ENCODE measurements around the gene LRMDA. TPM values are rescaled to one million over a fixed set of nuclear protein-coding genes. Genes with fewer than 3 reads are reported as not detected.
"Not testable (repeated sequence)": the region's sequence is repeated elsewhere in the genome, so short reads cannot be mapped to it uniquely, and the experiment has no call there.

LRMDA gene
- total RNA-seq, 1 donor from 2014 or later, result 2.1 TPM

DNA sequence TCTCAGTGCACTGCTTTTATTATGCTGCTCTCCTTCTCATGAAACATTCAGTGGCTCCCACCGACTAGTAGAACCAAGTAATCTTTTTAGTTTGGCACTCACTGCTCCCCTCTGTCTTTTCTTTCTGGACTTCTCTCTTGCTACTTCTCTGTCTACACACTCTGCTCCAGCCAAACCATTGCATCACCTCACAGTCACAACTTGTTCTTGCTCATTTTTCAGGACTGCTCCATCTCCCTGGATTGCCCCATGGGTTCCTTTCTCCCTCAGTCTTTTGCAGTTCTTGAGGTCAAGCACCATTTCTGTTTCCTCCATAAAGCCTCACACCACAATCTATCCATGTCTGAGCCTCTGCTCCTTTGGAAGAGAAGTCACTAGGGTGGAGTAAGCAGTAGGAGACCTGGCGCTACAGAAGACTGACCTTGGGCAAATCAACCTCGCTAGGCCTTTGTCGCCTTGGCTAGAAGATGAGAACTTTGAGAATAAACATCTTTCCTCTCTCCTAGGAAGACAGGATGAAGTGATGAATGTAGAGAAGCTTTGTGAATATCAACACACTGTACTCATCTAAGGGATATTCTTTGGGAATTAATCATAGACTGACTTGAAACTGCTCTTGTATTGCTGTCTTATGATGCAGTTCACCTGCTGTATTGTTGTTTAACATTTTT is 186.2 kb downstream of the LRMDA start:
- H3K9me3 Mint-ChIP-seq (ENCODE audit: unreplicated experiment), result no peaks in the 10 kb centered on the region
- no peak for DNase-seq
- no peak overlapping the region for H3K4me3 Mint-ChIP-seq (ENCODE audit: unreplicated experiment)
- no peaks in the 10 kb centered on the region for H3K36me3 Mint-ChIP-seq (ENCODE audit: unreplicated experiment)
- H3K27ac Mint-ChIP-seq (ENCODE audit: unreplicated experiment), result no peak overlapping the region
- peaks cover 4% of the 10 kb centered on the region for H3K4me1 Mint-ChIP-seq (ENCODE audit: low read depth, unreplicated experiment)
- H3K27me3 Mint-ChIP-seq (ENCODE audit: unreplicated experiment), result no peaks in the 10 kb centered on the region
- TF ChIP-seq CTCF (IDR thresholded peaks at IDR 0.05; ENCODE audit: partially characterized antibody, unreplicated experiment), result no peak

DNA sequence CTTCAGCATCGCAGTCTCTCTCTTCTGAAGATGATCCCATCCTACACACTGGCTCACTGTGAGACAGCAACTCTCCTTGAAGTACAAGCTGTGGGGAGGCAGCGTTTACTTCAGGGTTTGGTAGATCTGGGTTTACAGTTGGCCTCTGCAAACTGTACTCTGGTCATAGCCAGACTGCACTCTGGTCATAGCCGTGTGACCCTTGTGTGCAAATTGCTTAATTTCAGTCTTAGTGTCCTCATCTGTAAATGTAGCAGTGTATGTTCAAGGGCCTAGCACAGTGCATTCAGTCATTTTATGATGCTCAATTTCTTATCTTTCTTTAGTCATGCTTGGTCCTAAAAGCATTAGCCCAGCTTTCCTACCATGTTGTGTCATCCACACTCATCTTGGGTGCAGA is 188.2 kb downstream of the LRMDA start:
- Mint-ChIP-seq H3K4me3 (ENCODE audit: unreplicated experiment) (no peak overlapping the region), H3K27me3 (ENCODE audit: unreplicated experiment) (peaks cover 2% of the 10 kb centered on the region), H3K9me3 (ENCODE audit: unreplicated experiment) (no peaks in the 10 kb centered on the region), H3K27ac (ENCODE audit: unreplicated experiment) (no peak overlapping the region), H3K4me1 (ENCODE audit: low read depth, unreplicated experiment) (no peaks in the 10 kb centered on the region), H3K36me3 (ENCODE audit: unreplicated experiment) (no peaks in the 10 kb centered on the region)
- no peak for TF ChIP-seq CTCF (IDR thresholded peaks at IDR 0.05; ENCODE audit: partially characterized antibody, unreplicated experiment)
- DNase-seq, result no peak

DNA sequence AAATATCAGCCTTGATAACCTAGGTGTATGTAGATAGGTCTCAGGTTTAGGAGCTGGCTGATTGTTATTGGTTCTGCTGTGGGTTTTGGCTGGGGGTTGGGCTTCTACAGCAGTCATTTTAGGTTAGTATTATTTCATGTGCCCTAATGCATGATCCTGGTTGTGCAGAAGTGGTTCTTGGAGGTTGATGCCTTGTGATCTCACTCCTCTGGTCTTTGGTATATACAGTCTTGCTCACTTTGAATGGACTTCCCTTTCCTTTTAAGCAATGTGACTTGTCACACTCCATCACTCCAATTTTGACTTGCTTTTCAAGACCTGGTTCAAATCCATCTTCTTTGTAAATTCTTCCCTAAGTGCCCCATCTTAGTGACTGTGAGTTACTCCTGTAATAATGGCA is 188.9 kb downstream of the LRMDA start:
- Mint-ChIP-seq H3K36me3 (ENCODE audit: unreplicated experiment) (no peaks in the 10 kb centered on the region), H3K27ac (ENCODE audit: unreplicated experiment) (no peak overlapping the region), H3K9me3 (ENCODE audit: unreplicated experiment) (no peaks in the 10 kb centered on the region), H3K4me3 (ENCODE audit: unreplicated experiment) (no peak overlapping the region), H3K4me1 (ENCODE audit: low read depth, unreplicated experiment) (no peaks in the 10 kb centered on the region), H3K27me3 (ENCODE audit: unreplicated experiment) (peaks cover 2% of the 10 kb centered on the region)
- DNase-seq, result no peak
- no peak for TF ChIP-seq CTCF (IDR thresholded peaks at IDR 0.05; ENCODE audit: partially characterized antibody, unreplicated experiment)

DNA sequence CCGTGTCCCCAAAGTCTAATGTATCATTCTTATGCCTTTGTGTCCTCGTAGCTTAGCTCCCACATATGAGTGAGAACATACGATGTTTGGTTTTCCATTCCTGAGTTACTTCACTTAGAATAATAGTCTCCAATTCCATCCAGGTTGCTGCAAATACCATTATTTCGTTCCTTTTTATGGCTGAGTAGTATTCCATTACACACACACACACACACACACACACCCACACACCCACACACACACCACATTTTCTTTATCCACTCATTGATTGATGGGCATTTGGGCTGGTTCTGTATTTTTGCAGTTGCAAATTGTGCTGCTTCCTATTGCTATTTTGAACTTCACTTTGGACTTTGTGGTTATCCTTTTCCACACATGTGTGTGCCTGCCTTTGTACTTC is 189.6 kb downstream of the LRMDA start:
- not testable (repeated sequence) for H3K9me3 Mint-ChIP-seq (ENCODE audit: unreplicated experiment); H3K27ac Mint-ChIP-seq (ENCODE audit: unreplicated experiment); H3K27me3 Mint-ChIP-seq (ENCODE audit: unreplicated experiment); H3K36me3 Mint-ChIP-seq (ENCODE audit: unreplicated experiment); DNase-seq; H3K4me3 Mint-ChIP-seq (ENCODE audit: unreplicated experiment); H3K4me1 Mint-ChIP-seq (ENCODE audit: low read depth, unreplicated experiment)

DNA sequence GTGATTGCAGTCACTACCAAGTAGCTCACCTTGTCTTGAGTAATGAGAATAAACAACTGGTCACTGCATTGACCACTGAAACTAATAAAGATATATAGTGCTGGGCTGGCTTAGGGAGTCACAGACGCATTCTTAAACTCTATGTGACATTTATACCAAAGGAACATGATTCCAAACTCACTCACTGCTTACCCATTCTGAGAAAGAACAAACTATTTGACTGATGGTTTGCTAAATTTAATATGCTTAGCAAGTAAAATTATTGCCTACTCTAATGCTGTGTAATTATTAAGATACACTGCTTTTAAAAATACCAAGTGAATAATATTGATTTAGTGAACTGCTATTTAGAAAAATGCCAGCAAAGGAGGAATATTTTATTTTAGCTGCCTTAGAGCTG is 191.1 kb downstream of the LRMDA start:
- no peak overlapping the region for H3K27ac Mint-ChIP-seq (ENCODE audit: unreplicated experiment)
- no peaks in the 10 kb centered on the region for H3K36me3 Mint-ChIP-seq (ENCODE audit: unreplicated experiment)
- H3K9me3 Mint-ChIP-seq (ENCODE audit: unreplicated experiment), result no peaks in the 10 kb centered on the region
- TF ChIP-seq CTCF (IDR thresholded peaks at IDR 0.05; ENCODE audit: partially characterized antibody, unreplicated experiment), result no peak
- H3K4me1 Mint-ChIP-seq (ENCODE audit: low read depth, unreplicated experiment), result peaks cover 11% of the 10 kb centered on the region
- H3K4me3 Mint-ChIP-seq (ENCODE audit: unreplicated experiment), result no peak overlapping the region
- DNase-seq, result no peak
- H3K27me3 Mint-ChIP-seq (ENCODE audit: unreplicated experiment), result peaks cover 2% of the 10 kb centered on the region
